GM12878 (cell line): Measurements from ENCODE around the gene IRS2. TPM values are rescaled to one million over a fixed set of nuclear protein-coding genes. Genes with fewer than 3 reads are reported as not detected.

Experiments used
- ATAC-seq: fragments of 200-7000 bp; cut with Tn5 transposase; 3 replicates; pipeline ENCODE4 v1.9.1; 2020; ENCODE audit warnings: mild to moderate bottlenecking, moderate library complexity
- BruUV-seq: library from RNA; stranded (reverse); fragments of 400-500 nt; replicated peaks from 2 replicates; lab custom pipeline; 2021; lab: Mats Ljungman, UMichigan
- CTCF ChIA-PET: fragments of 300-600 bp; sonication (Branson Sonifier 250); formaldehyde crosslinking; extraction: SDS; loops from one replicate; lab custom pipeline; 2021; ENCODE audit warnings: inconsistent platforms; lab: Yijun Ruan, JAX
- POLR2A ChIA-PET: fragments of 350-600 bp; formaldehyde crosslinking; extraction: SDS; loops from one replicate; lab custom pipeline; 2021; ENCODE audit warnings: inconsistent platforms; lab: Charles Lee
- RAD21 ChIA-PET: fragments of 300-600 bp; sonication (Branson Sonifier 250); formaldehyde crosslinking; loops from one replicate; lab custom pipeline; 2023; ENCODE audit warnings: antibody characterized with exemption; ENCODE audit not compliant: unreplicated experiment; lab: Charles Lee
- SMC1A ChIA-PET: fragments of 300-600 bp; sonication (Branson Sonifier 250); formaldehyde crosslinking; loops from one replicate; lab custom pipeline; 2023; ENCODE audit not compliant: unreplicated experiment, uncharacterized antibody; lab: Charles Lee
- DNase-seq: peaks from one replicate; pipeline ENCODE4 v3.0.0-alpha.2; 2011; ENCODE audit warnings: low read depth, low spot score
- FAIRE-seq: peaks from 3 replicates; lab custom pipeline; 2011; peaks lifted over from hg19 to GRCh38; lab: Jason Lieb, UNC
- H2AFZ ChIP-seq: 2 replicates; pipeline ENCODE4 v1.6.0; 2011; ENCODE audit warnings: low read depth, low read length, control low read depth; ENCODE audit not compliant: control insufficient read depth
- H3K27ac ChIP-seq: 2 replicates; pipeline ENCODE4 v1.5.1; 2011; ENCODE audit warnings: control low read depth; ENCODE audit not compliant: control insufficient read depth, insufficient read depth
- H3K27me3 ChIP-seq, 2 experiments: replicated peaks in 1 of 2; 2 replicates each; pipeline versions ENCODE4 v1.6.0 to v1.6.1; 2011; ENCODE audit warnings: low read length in 1 of 2; ENCODE audit not compliant: control insufficient read depth in 2 of 2, insufficient read depth in 2 of 2
- H3K36me3 ChIP-seq, 2 experiments: 2 replicates each; pipeline ENCODE4 v1.5.1; 2011; ENCODE audit warnings: low read length in 1 of 2; ENCODE audit not compliant: control insufficient read depth in 2 of 2, insufficient read depth in 2 of 2
- H3K4me1 ChIP-seq: 2 replicates; pipeline ENCODE4 v1.6.1; 2011; ENCODE audit warnings: mild to moderate bottlenecking, low read length, moderate library complexity, mixed read lengths; ENCODE audit not compliant: control insufficient read depth, insufficient read depth
- H3K4me2 ChIP-seq: 2 replicates; pipeline ENCODE4 v1.6.0; 2011; ENCODE audit warnings: control low read depth; ENCODE audit not compliant: control insufficient read depth, insufficient read depth
- H3K4me3 ChIP-seq: fragments of 200-600 bp; sonication (generic); 2 replicates; pipeline ENCODE4 v1.5.1; 2016
- H3K79me2 ChIP-seq: 2 replicates; pipeline ENCODE4 v1.6.0; 2011; ENCODE audit warnings: low read length; ENCODE audit not compliant: control insufficient read depth, insufficient read depth
- H3K9ac ChIP-seq: 2 replicates; pipeline ENCODE4 v1.8.0; 2011; ENCODE audit warnings: low read length, control low read depth, mixed read lengths; ENCODE audit not compliant: control insufficient read depth, insufficient read depth
- H3K9me3 ChIP-seq: replicated peaks from 3 replicates; pipeline ENCODE4 v1.5.1; 2011; ENCODE audit warnings: mild to moderate bottlenecking, low read length; ENCODE audit not compliant: control insufficient read depth, insufficient read depth
- H4K20me1 ChIP-seq: 2 replicates; pipeline ENCODE4 v1.6.0; 2011; ENCODE audit not compliant: control insufficient read depth, insufficient read depth
- EED ChIP-seq: sonication (generic); IDR thresholded peaks from 2 replicates; pipeline ENCODE4 v1.6.1; 2016; ENCODE audit warnings: antibody characterized with exemption, low read depth
- HDGF ChIP-seq: fragments of 450-650 bp; IDR thresholded peaks from 2 replicates; pipeline ENCODE4 v1.6.1; 2016; ENCODE audit warnings: antibody characterized with exemption
- MTA3 ChIP-seq: IDR thresholded peaks from 2 replicates; pipeline ENCODE4 v1.6.1; 2012; ENCODE audit warnings: low read length, inconsistent platforms, borderline replicate concordance
- PML ChIP-seq: IDR thresholded peaks from 2 replicates; pipeline ENCODE4 v1.6.1; 2012; ENCODE audit warnings: low read length, inconsistent platforms
- RCOR1 ChIP-seq: conservative IDR thresholded peaks from 2 replicates; pipeline ENCODE4 v1.6.1; 2012; ENCODE audit warnings: low read depth, low read length, improper control_type of control experiment
- SUZ12 ChIP-seq: fragments of 200-600 bp; sonication (generic); IDR thresholded peaks from one replicate; pipeline ENCODE4 v1.6.1; 2018; ENCODE audit warnings: antibody characterized with exemption, mild to moderate bottlenecking; ENCODE audit not compliant: unreplicated experiment
- TBL1XR1 ChIP-seq: IDR thresholded peaks from 2 replicates; pipeline ENCODE4 v1.6.1; 2012; ENCODE audit warnings: low read depth, low read length, improper control_type of control experiment
- WRNIP1 ChIP-seq: IDR thresholded peaks from 2 replicates; pipeline ENCODE4 v1.6.1; 2011; ENCODE audit warnings: low read depth, low read length, improper control_type of control experiment, borderline replicate concordance
- ZBED1 ChIP-seq: IDR thresholded peaks from 2 replicates; pipeline ENCODE4 v1.6.1; 2016; ENCODE audit warnings: borderline replicate concordance
- ZNF274 ChIP-seq: IDR thresholded peaks from one replicate; pipeline ENCODE4 v1.8.0; 2011; ENCODE audit not compliant: insufficient read length, insufficient read depth
- WGBS: methylation state at CpG from one replicate; pipeline ENCODE4 v1.1.6; 2016; ENCODE audit warnings: low lambda C conversion rate; ENCODE audit not compliant: insufficient replicate concordance, insufficient coverage; ENCODE audit errors: missing lambda C conversion rate; 5-methylcytosine and 5-hydroxymethylcytosine counted together
- in situ Hi-C: fragments of 300-500 bp; cut with MboI; formaldehyde crosslinking; loops from 9 replicates; pipeline ENCODE4 v1.14.3; 2018; ENCODE audit warnings: mixed read lengths
- intact Hi-C: fragments of 100-400 bp; cut with micrococcal nuclease; formaldehyde crosslinking; loops from one replicate; pipeline ENCODE4 v1.14.2; 2022; ENCODE audit not compliant: unreplicated experiment
- polyA plus RNA-seq, 11 experiments: library from polyadenylated mRNA; depleted of rRNA in 4 of 11; unstranded in 6 of 11; stranded (reverse) in 5 of 11; fragments of >200 nt; fragmentation: Nextera tagmentation in 4 of 11; fragmentation: Illumina TruSeq in 1 of 11; extraction: Ambion mirVana in 4 of 11; extraction: Trizol in 1 of 11; gene quantifications; 1 replicate in 1 of 11; 2 replicates in 10 of 11; pipeline versions ENCODE4 v1.2.1 to v1.2.3, GENCODE V29; 2011 to 2016; ENCODE audit warnings: inconsistent platforms in 2 of 11, missing spikeins in 2 of 11, low read depth in 1 of 11
- total RNA-seq, 4 experiments: library from RNA; depleted of rRNA in 3 of 4; stranded (reverse); fragments of >200 nt in 3 of 4; fragmentation: Illumina TruSeq in 1 of 4; extraction: Trizol in 1 of 4; gene quantifications; 2 replicates each; pipeline versions ENCODE4 v1.2.1 to v1.2.3, GENCODE V29; 2013 to 2021
- TF ChIP-seq, protein P1 (sequence below): fragments of 450-650 bp; IDR thresholded peaks from 2 replicates; pipeline ENCODE4 v1.6.1; 2014; ENCODE audit warnings: mild to moderate bottlenecking
- TF ChIP-seq, protein P2 (sequence below): fragments of 450-650 bp; IDR thresholded peaks from 2 replicates; pipeline ENCODE4 v1.6.1; 2017; ENCODE audit warnings: mild to moderate bottlenecking, moderate library complexity
- TF ChIP-seq, protein P3 (sequence below): IDR thresholded peaks from 2 replicates; pipeline ENCODE4 v1.6.1; 2012; ENCODE audit warnings: low read depth, low read length, improper control_type of control experiment
- TF ChIP-seq, protein P4 (sequence below): fragments of 450-650 bp; IDR thresholded peaks from 2 replicates; pipeline ENCODE4 v1.6.1; 2017; ENCODE audit warnings: borderline replicate concordance

IRS2 gene
- total and polyA plus RNA-seq, 10 of the 15 experiments (the other 5 are each of a cell fraction or from before 2014, with no cell fraction given), result 0.01 to 0.31 (median 0.07) TPM; not detected in 6

DNA sequence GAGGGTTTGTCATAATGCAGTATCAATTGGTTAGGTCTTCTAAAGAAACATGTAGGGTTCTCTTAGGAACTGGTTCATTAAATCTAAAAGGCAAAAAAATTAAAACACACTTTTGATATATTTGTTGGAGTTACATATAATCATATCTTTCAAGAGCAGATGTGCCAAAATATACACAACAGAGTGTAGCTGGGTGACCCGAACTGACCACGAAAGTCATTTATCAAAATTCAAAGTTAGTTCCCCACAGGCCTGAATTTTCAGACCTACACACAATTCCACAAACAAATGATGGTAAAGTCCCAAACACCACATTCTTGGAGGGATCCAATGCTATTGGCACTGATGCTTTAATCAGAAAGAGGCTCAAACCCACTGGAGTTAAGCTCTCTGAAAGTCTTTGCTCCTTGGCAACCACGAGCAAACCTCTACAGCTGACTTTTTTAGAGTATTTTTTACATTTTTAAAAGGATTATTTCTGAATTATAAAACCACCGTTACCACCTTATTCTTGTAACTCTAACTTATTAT lies 50.9 kb downstream of the IRS2 start:
- no peaks in the 10 kb centered on the region; the same call in 2 of the 3 replicates for H3K9me3 ChIP-seq
- BruUV-seq, result no TSS peak
- intact Hi-C loops (no loop called here), in situ Hi-C loops (no loop called here)
- H3K4me3 ChIP-seq, result no peak overlapping the region
- H4K20me1 ChIP-seq, result no peaks in the 10 kb centered on the region
- DNase-seq, result no peak
- H3K79me2 ChIP-seq, result no peaks in the 10 kb centered on the region
- no peak for TF ChIP-seq PML
- TF ChIP-seq, protein P1, sequence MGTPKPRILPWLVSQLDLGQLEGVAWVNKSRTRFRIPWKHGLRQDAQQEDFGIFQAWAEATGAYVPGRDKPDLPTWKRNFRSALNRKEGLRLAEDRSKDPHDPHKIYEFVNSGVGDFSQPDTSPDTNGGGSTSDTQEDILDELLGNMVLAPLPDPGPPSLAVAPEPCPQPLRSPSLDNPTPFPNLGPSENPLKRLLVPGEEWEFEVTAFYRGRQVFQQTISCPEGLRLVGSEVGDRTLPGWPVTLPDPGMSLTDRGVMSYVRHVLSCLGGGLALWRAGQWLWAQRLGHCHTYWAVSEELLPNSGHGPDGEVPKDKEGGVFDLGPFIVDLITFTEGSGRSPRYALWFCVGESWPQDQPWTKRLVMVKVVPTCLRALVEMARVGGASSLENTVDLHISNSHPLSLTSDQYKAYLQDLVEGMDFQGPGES, result no peak
- no peak for TF ChIP-seq HDGF
- no peak for TF ChIP-seq MTA3
- TF ChIP-seq SUZ12, result no peak
- TF ChIP-seq, protein P2, sequence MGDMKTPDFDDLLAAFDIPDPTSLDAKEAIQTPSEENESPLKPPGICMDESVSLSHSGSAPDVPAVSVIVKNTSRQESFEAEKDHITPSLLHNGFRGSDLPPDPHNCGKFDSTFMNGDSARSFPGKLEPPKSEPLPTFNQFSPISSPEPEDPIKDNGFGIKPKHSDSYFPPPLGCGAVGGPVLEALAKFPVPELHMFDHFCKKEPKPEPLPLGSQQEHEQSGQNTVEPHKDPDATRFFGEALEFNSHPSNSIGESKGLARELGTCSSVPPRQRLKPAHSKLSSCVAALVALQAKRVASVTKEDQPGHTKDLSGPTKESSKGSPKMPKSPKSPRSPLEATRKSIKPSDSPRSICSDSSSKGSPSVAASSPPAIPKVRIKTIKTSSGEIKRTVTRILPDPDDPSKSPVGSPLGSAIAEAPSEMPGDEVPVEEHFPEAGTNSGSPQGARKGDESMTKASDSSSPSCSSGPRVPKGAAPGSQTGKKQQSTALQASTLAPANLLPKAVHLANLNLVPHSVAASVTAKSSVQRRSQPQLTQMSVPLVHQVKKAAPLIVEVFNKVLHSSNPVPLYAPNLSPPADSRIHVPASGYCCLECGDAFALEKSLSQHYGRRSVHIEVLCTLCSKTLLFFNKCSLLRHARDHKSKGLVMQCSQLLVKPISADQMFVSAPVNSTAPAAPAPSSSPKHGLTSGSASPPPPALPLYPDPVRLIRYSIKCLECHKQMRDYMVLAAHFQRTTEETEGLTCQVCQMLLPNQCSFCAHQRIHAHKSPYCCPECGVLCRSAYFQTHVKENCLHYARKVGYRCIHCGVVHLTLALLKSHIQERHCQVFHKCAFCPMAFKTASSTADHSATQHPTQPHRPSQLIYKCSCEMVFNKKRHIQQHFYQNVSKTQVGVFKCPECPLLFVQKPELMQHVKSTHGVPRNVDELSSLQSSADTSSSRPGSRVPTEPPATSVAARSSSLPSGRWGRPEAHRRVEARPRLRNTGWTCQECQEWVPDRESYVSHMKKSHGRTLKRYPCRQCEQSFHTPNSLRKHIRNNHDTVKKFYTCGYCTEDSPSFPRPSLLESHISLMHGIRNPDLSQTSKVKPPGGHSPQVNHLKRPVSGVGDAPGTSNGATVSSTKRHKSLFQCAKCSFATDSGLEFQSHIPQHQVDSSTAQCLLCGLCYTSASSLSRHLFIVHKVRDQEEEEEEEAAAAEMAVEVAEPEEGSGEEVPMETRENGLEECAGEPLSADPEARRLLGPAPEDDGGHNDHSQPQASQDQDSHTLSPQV, result no peak
- TF ChIP-seq, protein P3, sequence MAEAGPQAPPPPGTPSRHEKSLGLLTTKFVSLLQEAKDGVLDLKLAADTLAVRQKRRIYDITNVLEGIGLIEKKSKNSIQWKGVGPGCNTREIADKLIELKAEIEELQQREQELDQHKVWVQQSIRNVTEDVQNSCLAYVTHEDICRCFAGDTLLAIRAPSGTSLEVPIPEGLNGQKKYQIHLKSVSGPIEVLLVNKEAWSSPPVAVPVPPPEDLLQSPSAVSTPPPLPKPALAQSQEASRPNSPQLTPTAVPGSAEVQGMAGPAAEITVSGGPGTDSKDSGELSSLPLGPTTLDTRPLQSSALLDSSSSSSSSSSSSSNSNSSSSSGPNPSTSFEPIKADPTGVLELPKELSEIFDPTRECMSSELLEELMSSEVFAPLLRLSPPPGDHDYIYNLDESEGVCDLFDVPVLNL, result no peak
- TF ChIP-seq ZBED1, result no peak
- TF ChIP-seq ZNF274, result no peak
- TF ChIP-seq EED, result no peak
- TF ChIP-seq WRNIP1, result no peak
- TF ChIP-seq TBL1XR1, result no peak
- no peak for TF ChIP-seq RCOR1
- TF ChIP-seq, protein P4, sequence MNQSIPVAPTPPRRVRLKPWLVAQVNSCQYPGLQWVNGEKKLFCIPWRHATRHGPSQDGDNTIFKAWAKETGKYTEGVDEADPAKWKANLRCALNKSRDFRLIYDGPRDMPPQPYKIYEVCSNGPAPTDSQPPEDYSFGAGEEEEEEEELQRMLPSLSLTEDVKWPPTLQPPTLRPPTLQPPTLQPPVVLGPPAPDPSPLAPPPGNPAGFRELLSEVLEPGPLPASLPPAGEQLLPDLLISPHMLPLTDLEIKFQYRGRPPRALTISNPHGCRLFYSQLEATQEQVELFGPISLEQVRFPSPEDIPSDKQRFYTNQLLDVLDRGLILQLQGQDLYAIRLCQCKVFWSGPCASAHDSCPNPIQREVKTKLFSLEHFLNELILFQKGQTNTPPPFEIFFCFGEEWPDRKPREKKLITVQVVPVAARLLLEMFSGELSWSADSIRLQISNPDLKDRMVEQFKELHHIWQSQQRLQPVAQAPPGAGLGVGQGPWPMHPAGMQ, result no peak
- H3K9ac ChIP-seq, result no peak overlapping the region
- H3K27ac ChIP-seq, result no peak overlapping the region
- WGBS, result 5% methylated on average over 4 of the region's 4 CpGs
- no peaks in the 10 kb centered on the region for H3K4me1 ChIP-seq
- no peak overlapping the region for H2AFZ ChIP-seq
- no peak overlapping the region for H3K4me2 ChIP-seq
- ChIA-PET SMC1A (no interaction called here), POLR2A (no interaction called here), RAD21 (no interaction called here), CTCF (no interaction called here)
- H3K27me3 ChIP-seq, result no peaks in the 10 kb centered on the region
- H3K36me3 ChIP-seq, result no peaks in the 10 kb centered on the region
- ATAC-seq, result no peak
- FAIRE-seq, result no peak
